Nephron progenitor cell (in vitro differentiated cells): ENCODE measurements around the gene GNAZ.

Experiments used
- DNase-seq: peaks from one replicate; pipeline ENCODE4 v3.0.0; 2021
- H3K27ac Mint-ChIP-seq: 2 replicates; pipeline ENCODE4 v1.8.0; 2021; ENCODE audit warnings: mild to moderate bottlenecking, moderate library complexity, mixed read lengths
- H3K27me3 Mint-ChIP-seq: 2 replicates; pipeline ENCODE4 v1.8.0; 2021; ENCODE audit warnings: mild to moderate bottlenecking, low read depth, mixed read lengths; ENCODE audit not compliant: poor library complexity
- H3K36me3 Mint-ChIP-seq: 2 replicates; pipeline ENCODE4 v1.8.0; 2021; ENCODE audit warnings: low read depth, mixed read lengths
- H3K4me1 Mint-ChIP-seq: 2 replicates; pipeline ENCODE4 v1.8.0; 2021; ENCODE audit warnings: mixed read lengths
- H3K4me3 Mint-ChIP-seq: 2 replicates; pipeline ENCODE4 v1.8.0; 2021; ENCODE audit warnings: mild to moderate bottlenecking, moderate library complexity, mixed read lengths
- H3K9me3 Mint-ChIP-seq: 2 replicates; pipeline ENCODE4 v1.8.0; 2021; ENCODE audit warnings: mild to moderate bottlenecking, moderate library complexity, mixed read lengths
- TF ChIP-seq, protein P1 (sequence below): fragments of 200-600 bp; sonication (generic); IDR thresholded peaks from 2 replicates; pipeline ENCODE4 v1.5.0; 2021; ENCODE audit warnings: antibody characterized with exemption

GNAZ gene

DNA sequence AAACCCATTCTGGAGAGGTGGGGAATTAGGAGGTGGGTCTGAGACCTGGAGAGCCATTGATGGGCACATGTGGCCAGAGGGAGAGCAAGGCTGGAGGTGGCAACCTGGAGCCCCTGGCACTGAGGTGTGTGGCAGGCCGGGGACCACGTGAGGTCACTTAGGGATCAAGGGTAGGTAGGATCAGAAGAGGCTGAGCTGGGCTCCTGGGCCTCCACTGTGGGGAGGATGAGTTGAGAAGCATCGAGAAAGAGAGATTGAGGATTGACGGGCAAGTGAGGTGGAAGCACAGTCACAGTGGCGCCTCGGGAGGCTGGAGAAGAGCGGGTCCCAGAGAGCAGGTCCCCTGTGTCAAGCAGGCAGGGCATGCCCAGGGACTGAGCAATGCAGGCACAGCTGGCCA is 4.1 kb downstream of the GNAZ start:
- H3K27ac Mint-ChIP-seq = no peak overlapping the region
- DNase-seq = no peak

GRCh38 chr22:23075050-23075449 is 4.7 kb downstream of the GNAZ start:
- Mint-ChIP-seq H3K9me3 (no peaks in the 10 kb centered on the region), H3K4me1 (peaks cover 27% of the 10 kb centered on the region), H3K4me3 (no peak overlapping the region), H3K27me3 (peaks cover 36% of the 10 kb centered on the region), H3K36me3 (no peaks in the 10 kb centered on the region), H3K27ac (no peak overlapping the region)
- TF ChIP-seq, protein P1, sequence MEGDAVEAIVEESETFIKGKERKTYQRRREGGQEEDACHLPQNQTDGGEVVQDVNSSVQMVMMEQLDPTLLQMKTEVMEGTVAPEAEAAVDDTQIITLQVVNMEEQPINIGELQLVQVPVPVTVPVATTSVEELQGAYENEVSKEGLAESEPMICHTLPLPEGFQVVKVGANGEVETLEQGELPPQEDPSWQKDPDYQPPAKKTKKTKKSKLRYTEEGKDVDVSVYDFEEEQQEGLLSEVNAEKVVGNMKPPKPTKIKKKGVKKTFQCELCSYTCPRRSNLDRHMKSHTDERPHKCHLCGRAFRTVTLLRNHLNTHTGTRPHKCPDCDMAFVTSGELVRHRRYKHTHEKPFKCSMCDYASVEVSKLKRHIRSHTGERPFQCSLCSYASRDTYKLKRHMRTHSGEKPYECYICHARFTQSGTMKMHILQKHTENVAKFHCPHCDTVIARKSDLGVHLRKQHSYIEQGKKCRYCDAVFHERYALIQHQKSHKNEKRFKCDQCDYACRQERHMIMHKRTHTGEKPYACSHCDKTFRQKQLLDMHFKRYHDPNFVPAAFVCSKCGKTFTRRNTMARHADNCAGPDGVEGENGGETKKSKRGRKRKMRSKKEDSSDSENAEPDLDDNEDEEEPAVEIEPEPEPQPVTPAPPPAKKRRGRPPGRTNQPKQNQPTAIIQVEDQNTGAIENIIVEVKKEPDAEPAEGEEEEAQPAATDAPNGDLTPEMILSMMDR = no peak
- no peak for DNase-seq

More for the DNA sequence above, 4.1 kb downstream of the GNAZ start:
- no peaks in the 10 kb centered on the region for H3K9me3 Mint-ChIP-seq
- H3K36me3 Mint-ChIP-seq = no peaks in the 10 kb centered on the region
- H3K4me3 Mint-ChIP-seq = no peak overlapping the region
- H3K4me1 Mint-ChIP-seq = peaks cover 24% of the 10 kb centered on the region
- TF ChIP-seq, protein P1 = no peak
- H3K27me3 Mint-ChIP-seq = peaks cover 38% of the 10 kb centered on the region

DNA sequence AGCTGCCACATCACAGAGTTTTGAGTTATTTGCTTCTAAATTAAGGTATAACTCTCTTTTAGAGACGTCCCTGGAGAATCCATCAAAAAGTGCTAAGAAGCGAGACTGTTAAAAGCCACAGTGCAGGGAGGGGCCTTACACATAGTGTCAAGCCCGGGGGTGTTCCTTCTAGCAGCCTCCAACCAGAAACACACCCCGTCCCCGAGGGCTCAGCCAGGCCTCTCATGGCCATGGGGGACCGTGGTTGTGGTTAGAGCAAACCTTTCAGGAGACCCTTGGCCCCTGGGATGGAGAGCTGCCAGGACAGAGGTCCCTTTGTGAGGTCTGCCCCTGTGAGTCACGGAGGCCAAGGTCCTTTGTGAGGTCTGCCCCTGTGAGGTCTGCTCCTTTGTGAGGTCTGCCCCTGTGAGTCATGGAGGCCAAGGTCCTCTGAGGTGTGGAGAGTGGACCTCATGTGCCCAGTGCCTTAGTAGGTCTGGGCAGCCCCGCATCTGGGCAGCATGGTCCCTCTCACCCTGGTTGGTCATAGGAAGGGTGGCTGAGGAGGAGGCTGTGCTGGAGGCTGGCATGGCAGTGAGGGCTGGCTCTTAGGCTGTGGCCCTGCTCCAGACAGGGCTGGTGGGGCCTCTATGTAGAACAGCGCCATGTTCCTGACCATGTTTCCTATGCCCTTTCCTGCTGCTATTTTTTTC is 5.4 kb downstream of the GNAZ start:
- Mint-ChIP-seq H3K9me3 (no peaks in the 10 kb centered on the region), H3K36me3 (no peaks in the 10 kb centered on the region), H3K27ac (no peak overlapping the region), H3K4me1 (peaks cover 27% of the 10 kb centered on the region), H3K27me3 (peaks cover 36% of the 10 kb centered on the region), H3K4me3 (no peak overlapping the region)
- TF ChIP-seq, protein P1 = no peak
- DNase-seq = no peak

DNA sequence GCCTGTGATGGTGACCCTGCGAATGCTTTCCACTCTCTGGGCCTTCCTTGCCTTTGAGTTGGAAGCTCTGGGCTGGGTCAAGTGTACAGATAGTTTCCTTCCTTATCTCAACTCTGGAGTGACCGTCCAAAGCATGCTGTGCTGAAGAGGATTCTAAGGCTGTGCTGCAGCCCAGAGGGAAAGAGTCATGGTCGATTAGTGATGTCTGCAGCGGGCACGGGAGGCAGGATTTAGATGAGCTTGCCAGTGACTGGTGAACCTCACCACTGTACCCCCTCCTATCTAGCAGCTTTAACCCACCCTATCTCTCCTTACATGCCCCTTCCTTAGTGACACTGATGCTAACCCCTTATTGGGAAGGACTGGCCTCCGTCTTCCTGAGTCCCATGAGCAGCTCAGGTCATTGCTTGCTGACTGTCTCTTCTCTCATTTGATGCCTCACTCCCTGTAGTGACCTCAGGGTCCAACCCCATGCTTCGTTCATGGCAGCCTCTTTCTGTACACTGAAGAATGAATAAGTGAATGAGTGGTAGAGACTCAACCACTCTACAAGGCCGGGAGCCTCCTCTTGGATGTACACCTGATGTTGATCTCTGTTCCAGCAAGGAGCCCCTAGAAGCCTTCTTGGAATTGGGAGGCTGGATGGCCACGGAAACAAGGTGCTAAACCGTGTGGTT is 6.7 kb downstream of the GNAZ start:
- Mint-ChIP-seq H3K27ac (no peak overlapping the region), H3K4me1 (peaks cover 13% of the 10 kb centered on the region), H3K9me3 (no peaks in the 10 kb centered on the region), H3K27me3 (peaks cover 24% of the 10 kb centered on the region), H3K36me3 (no peaks in the 10 kb centered on the region), H3K4me3 (no peak overlapping the region)
- TF ChIP-seq, protein P1 = no peak
- DNase-seq = no peak

- H3K4me3 Mint-ChIP-seq = no peak overlapping the region
- H3K4me1 Mint-ChIP-seq = peaks cover 15% of the 10 kb centered on the region
- H3K27me3 Mint-ChIP-seq = peaks cover 18% of the 10 kb centered on the region
- no peak for DNase-seq
- TF ChIP-seq, protein P1 = no peak
- H3K27ac Mint-ChIP-seq = no peak overlapping the region
- H3K9me3 Mint-ChIP-seq = no peaks in the 10 kb centered on the region
- no peaks in the 10 kb centered on the region for H3K36me3 Mint-ChIP-seq
These were observed 7.5 kb downstream of the GNAZ start for GRCh38 chr22:23077627-23078461.
